ENCODE measurements around the gene TUFM. TPM values are rescaled to one million over a fixed set of nuclear protein-coding genes. Genes with fewer than 3 reads are reported as not detected.

Gene TUFM
- total and polyA plus RNA-seq, 2 experiments from 2014 or later = 192 to 248 TPM

GRCh38 chr16:28829747-28830146 is 16.4 kb downstream of the TUFM start:
- H3K4me2 ChIP-seq = no peak overlapping the region
- H3K36me3 Mint-ChIP-seq (ENCODE audit: low read depth) = peaks cover 100% of the 10 kb centered on the region
- H3K79me2 ChIP-seq (replicated peaks; ENCODE audit: insufficient read depth) = peaks cover 58% of the 10 kb centered on the region

More at GRCh38 chr16:28829747-28830146, 16.4 kb downstream of the TUFM start:
- Histone ChIP-seq H3K4me1 (ENCODE audit: insufficient read depth) (peaks cover 9% of the 10 kb centered on the region), H3K36me3 (ENCODE audit: insufficient read depth) (peaks cover 94% of the 10 kb centered on the region), H2AFZ (no peak overlapping the region), H4K20me1 (replicated peaks; ENCODE audit: insufficient read depth) (peaks cover 42% of the 10 kb centered on the region), H3F3A (replicated peaks; ENCODE audit: low read depth) (peaks cover 32% of the 10 kb centered on the region), H3K27me3 (ENCODE audit: insufficient read depth) (no peaks in the 10 kb centered on the region), H3K4me3 (no peak overlapping the region), H3K27ac (ENCODE audit: low read depth) (no peak overlapping the region), H3K9me2 (ENCODE audit: insufficient read depth) (no peaks in the 10 kb centered on the region)
- Mint-ChIP-seq H3K4me1 (peaks cover 18% of the 10 kb centered on the region), H3K27ac (no peak overlapping the region), H3K4me3 (no peak overlapping the region), H3K27me3 (ENCODE audit: insufficient read depth, low read depth, poor library complexity) (peaks cover 13% of the 10 kb centered on the region), H3K9me3 (no peaks in the 10 kb centered on the region)
- TF ChIP-seq ZNF462 (CRISPR knock-in tag; IDR thresholded peaks at IDR 0.05) = no peak
- no peak for TF ChIP-seq EZH2 (IDR thresholded peaks at IDR 0.05; ENCODE audit: low read depth, unreplicated experiment)
- TF ChIP-seq REST (IDR thresholded peaks at IDR 0.05; ENCODE audit: unreplicated experiment) = no peak
- no peak for TF ChIP-seq ZNF114 (CRISPR knock-in tag; IDR thresholded peaks at IDR 0.05)
- TF ChIP-seq ETS1 (IDR thresholded peaks at IDR 0.05) = no peak
- no peak for TF ChIP-seq POLR2AphosphoS5 (IDR thresholded peaks at IDR 0.05; ENCODE audit: low read depth)
- TF ChIP-seq STAT1 (IDR thresholded peaks at IDR 0.05; ENCODE audit: unreplicated experiment) = no peak
- TF ChIP-seq JUNB (IDR thresholded peaks at IDR 0.05; ENCODE audit: unreplicated experiment) = no peak
- no peak for TF ChIP-seq ZNF331 (CRISPR knock-in tag; IDR thresholded peaks at IDR 0.05; ENCODE audit: low read depth)
- no peak for TF ChIP-seq CREB1 (CRISPR knock-in tag; IDR thresholded peaks at IDR 0.05; ENCODE audit: low read depth)
- no peak for TF ChIP-seq EZH2phosphoT487 (IDR thresholded peaks at IDR 0.05; ENCODE audit: unreplicated experiment)
- no peak for TF ChIP-seq CTCF (conservative IDR thresholded peaks at IDR 0.05; ENCODE audit: low read depth in 2 of 2)
- no peak for TF ChIP-seq NANOG (IDR thresholded peaks at IDR 0.05; ENCODE audit: borderline replicate concordance)
- ATAC-seq (no peak), DNase-seq (ENCODE audit: low spot score) (no peak)
